GM12872 (cell line): ENCODE results near the gene LLGL2.

Source experiments
- CTCF ChIP-seq: IDR thresholded peaks from 3 replicates; pipeline ENCODE4 v1.5.1; 2011; ENCODE audit warnings: low read depth, mild to moderate bottlenecking, low read length, moderate library complexity; ENCODE audit not compliant: insufficient read depth

The LLGL2 gene

GRCh38 chr17:75544250-75544649 is 18.8 kb downstream of the LLGL2 start:
- TF ChIP-seq CTCF = no peak

GRCh38 chr17:75546181-75546580 is 20.7 kb downstream of the LLGL2 start:
- TF ChIP-seq CTCF = no peak

GRCh38 chr17:75547091-75547490 is 21.6 kb downstream of the LLGL2 start:
- no peak for TF ChIP-seq CTCF

- TF ChIP-seq CTCF = no peak
These were observed 23.3 kb downstream of the LLGL2 start for GRCh38 chr17:75548813-75549212.

GRCh38 chr17:75549246-75550138 is 24.0 kb downstream of the LLGL2 start:
- no peak for TF ChIP-seq CTCF

- TF ChIP-seq CTCF = no peak
These were observed 24.6 kb downstream of the LLGL2 start for GRCh38 chr17:75550139-75550465.

GRCh38 chr17:75551266-75551665 is 25.8 kb downstream of the LLGL2 start:
- TF ChIP-seq CTCF = no peak
